Mesenchymal stem cell (in vitro differentiated cells and primary cell): ENCODE results near the gene GSTA1.
"Not testable (repeated sequence)": the region's sequence is repeated elsewhere in the genome, so short reads cannot be mapped to it uniquely, and the experiment has no call there.

Experiments used
- DNase-seq: peaks from one replicate; pipeline ENCODE4 v3.0.0-alpha.2; 2013
- H2AFZ ChIP-seq: one replicate; pipeline ENCODE4 v1.6.1; 2013; ENCODE audit warnings: low read depth, mild to moderate bottlenecking, control low read depth, inconsistent platforms, low read length, moderate library complexity
- H2AK5ac ChIP-seq: 2 replicates; pipeline ENCODE4 v1.6.1; 2013; ENCODE audit warnings: low read length, moderate library complexity, mild to moderate bottlenecking, inconsistent platforms; ENCODE audit not compliant: severe bottlenecking
- H2BK120ac ChIP-seq: one replicate; pipeline ENCODE4 v1.6.1; 2013; ENCODE audit warnings: low read depth, mild to moderate bottlenecking, inconsistent platforms, low read length, moderate library complexity
- H2BK12ac ChIP-seq, 2 experiments: one replicate each; pipeline ENCODE4 v1.6.1; 2013; ENCODE audit warnings: inconsistent platforms in 2 of 2, low read length in 2 of 2, mild to moderate bottlenecking in 2 of 2, moderate library complexity in 2 of 2, control low read depth in 1 of 2
- H2BK15ac ChIP-seq: one replicate; pipeline ENCODE4 v1.6.1; 2013; ENCODE audit warnings: mild to moderate bottlenecking, low read depth, inconsistent platforms; ENCODE audit not compliant: poor library complexity, severe bottlenecking
- H2BK5ac ChIP-seq: 2 replicates; pipeline ENCODE4 v1.6.1; 2013; ENCODE audit warnings: low read depth, mild to moderate bottlenecking, low read length, control low read depth, inconsistent platforms; ENCODE audit not compliant: poor library complexity, severe bottlenecking
- H3K14ac ChIP-seq, 2 experiments: one replicate each; pipeline ENCODE4 v1.6.1; 2013; ENCODE audit warnings: inconsistent platforms in 2 of 2, low read length in 2 of 2, control low read depth in 1 of 2, mild to moderate bottlenecking in 1 of 2, moderate library complexity in 1 of 2
- H3K18ac ChIP-seq, 2 experiments: one replicate each; pipeline ENCODE4 v1.6.1; 2013; ENCODE audit warnings: inconsistent platforms in 2 of 2, low read length in 2 of 2, control low read depth in 1 of 2, low read depth in 1 of 2, mild to moderate bottlenecking in 1 of 2
- H3K23ac ChIP-seq, 2 experiments: one replicate each; pipeline ENCODE4 v1.6.1; 2013; ENCODE audit warnings: inconsistent platforms in 2 of 2, low read length in 2 of 2, mild to moderate bottlenecking in 2 of 2, moderate library complexity in 2 of 2, control low read depth in 1 of 2
- H3K27ac ChIP-seq: 2 replicates; pipeline ENCODE4 v1.5.1; 2013; ENCODE audit warnings: mild to moderate bottlenecking, moderate library complexity, low read length, control low read depth, inconsistent platforms; ENCODE audit not compliant: poor library complexity, severe bottlenecking
- H3K27me3 ChIP-seq, 2 experiments: 2 replicates each; pipeline versions ENCODE4 v1.6.1 to v1.7.0; 2013; ENCODE audit warnings: low read length in 2 of 2, mild to moderate bottlenecking in 2 of 2, moderate library complexity in 2 of 2, control low read depth in 1 of 2, inconsistent platforms in 1 of 2; ENCODE audit not compliant: control insufficient read depth in 1 of 2, insufficient read depth in 1 of 2
- H3K36me3 ChIP-seq, 2 experiments: 2 replicates each; pipeline versions ENCODE4 v1.6.1 to v1.7.0; 2013; ENCODE audit warnings: low read length in 2 of 2, control low read depth in 1 of 2, inconsistent platforms in 1 of 2, low read depth in 1 of 2, mild to moderate bottlenecking in 1 of 2; ENCODE audit not compliant: insufficient read depth in 2 of 2, control insufficient read depth in 1 of 2
- H3K4ac ChIP-seq, 2 experiments: one replicate each; pipeline ENCODE4 v1.6.1; 2013; ENCODE audit warnings: inconsistent platforms in 2 of 2, low read length in 2 of 2, mild to moderate bottlenecking in 2 of 2, moderate library complexity in 2 of 2, control low read depth in 1 of 2, low read depth in 1 of 2
- H3K4me1 ChIP-seq: 2 replicates; pipeline ENCODE4 v1.6.1; 2013; ENCODE audit warnings: low read depth, low read length, control low read depth; ENCODE audit not compliant: control insufficient read depth, insufficient read depth
- H3K4me2 ChIP-seq: 2 replicates; pipeline ENCODE4 v1.6.1; 2013; ENCODE audit warnings: low read length, mild to moderate bottlenecking, inconsistent platforms; ENCODE audit not compliant: poor library complexity, severe bottlenecking
- H3K4me3 ChIP-seq, 2 experiments: 2 replicates each; pipeline versions ENCODE4 v1.5.1 to v1.7.0; 2013; ENCODE audit warnings: low read length in 2 of 2, mild to moderate bottlenecking in 2 of 2, control low read depth in 1 of 2, low read depth in 1 of 2; ENCODE audit not compliant: insufficient read depth in 1 of 2
- H3K79me1 ChIP-seq: replicated peaks from 2 replicates; pipeline ENCODE4 v1.6.1; 2013; ENCODE audit warnings: mild to moderate bottlenecking, control low read depth, low read length, inconsistent platforms; ENCODE audit not compliant: poor library complexity, severe bottlenecking
- H3K9ac ChIP-seq: 2 replicates; pipeline ENCODE4 v1.7.0; 2013; ENCODE audit warnings: mild to moderate bottlenecking, low read length, moderate library complexity
- H3K9me3 ChIP-seq: 2 replicates; pipeline ENCODE4 v1.7.0; 2013; ENCODE audit warnings: mild to moderate bottlenecking, low read length; ENCODE audit not compliant: control insufficient read depth
- H4K8ac ChIP-seq: one replicate; pipeline ENCODE4 v1.6.1; 2013; ENCODE audit warnings: inconsistent platforms, mild to moderate bottlenecking, low read length, moderate library complexity
- H4K91ac ChIP-seq: one replicate; pipeline ENCODE4 v1.6.1; 2013; ENCODE audit warnings: mild to moderate bottlenecking, low read length, inconsistent platforms
- WGBS: methylation state at CpG from one replicate; pipeline ENCODE4 v1.1.7; 2013; ENCODE audit warnings: mixed read lengths; 5-methylcytosine and 5-hydroxymethylcytosine counted together

The GSTA1 gene

DNA sequence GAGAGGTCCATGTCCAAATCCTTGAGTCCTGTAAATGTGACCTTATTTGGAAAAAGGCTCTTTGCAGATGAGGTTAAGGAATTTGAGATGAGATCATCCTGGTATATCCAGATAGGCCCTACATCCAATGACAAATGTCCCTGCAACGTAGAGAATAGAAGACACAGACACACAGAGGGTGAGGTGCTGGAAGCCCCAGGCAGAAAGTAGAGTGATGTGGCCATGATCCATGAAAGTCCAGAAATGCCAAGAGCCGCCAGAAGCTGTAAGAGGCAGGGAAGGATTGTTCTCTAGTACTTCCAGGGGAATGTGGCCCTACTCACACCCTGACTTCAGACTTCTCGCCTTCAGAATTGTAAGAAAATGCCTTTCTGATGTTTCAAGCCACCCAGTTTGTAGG, 56.3 kb downstream of the GSTA1 start:
- H3K4me2 ChIP-seq, H3K14ac ChIP-seq, H2BK15ac ChIP-seq, H3K79me1 ChIP-seq, H2BK120ac ChIP-seq, H4K91ac ChIP-seq, H3K27me3 ChIP-seq, H3K4ac ChIP-seq, H2BK12ac ChIP-seq, H3K9ac ChIP-seq, H3K4me1 ChIP-seq, H3K36me3 ChIP-seq, H2AK5ac ChIP-seq, H3K18ac ChIP-seq, H3K9me3 ChIP-seq, H2BK5ac ChIP-seq, H3K4me3 ChIP-seq, H3K27ac ChIP-seq, H4K8ac ChIP-seq, H3K23ac ChIP-seq, H2AFZ ChIP-seq: not testable (repeated sequence)
- DNase-seq = peak; percentile 19
- 27% methylated on average over 3 of the region's 3 CpGs for WGBS

DNA sequence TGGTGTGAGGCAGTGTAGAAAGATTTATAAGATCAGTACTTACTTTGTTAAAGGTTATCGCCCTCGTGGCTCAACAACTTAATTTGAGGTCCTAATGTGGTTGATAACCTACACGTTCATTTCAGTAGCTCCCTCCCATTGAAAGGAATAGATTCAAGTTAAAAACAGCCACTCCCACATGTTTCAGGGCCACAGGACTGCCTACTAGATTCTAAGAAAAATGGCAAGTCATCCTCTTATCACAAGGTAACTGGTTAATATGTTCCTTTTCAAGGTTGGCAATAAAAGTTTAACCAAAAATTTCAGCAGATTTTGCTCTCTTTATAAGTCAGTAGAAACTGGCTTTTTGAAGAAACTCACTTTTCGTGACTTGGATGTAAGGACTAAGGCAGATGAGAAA, 57.4 kb downstream of the GSTA1 start:
- H3K4me1 ChIP-seq = no peaks in the 10 kb centered on the region
- H3K4ac ChIP-seq = no peak overlapping the region
- H3K9me3 ChIP-seq = no peaks in the 10 kb centered on the region
- H3K27me3 ChIP-seq = peaks cover 0 to 6% of the 10 kb centered on the region in 2 experiments
- no peak overlapping the region for H2AFZ ChIP-seq
- no peak overlapping the region for H4K8ac ChIP-seq
- no peak for DNase-seq
- H3K36me3 ChIP-seq = no peaks in the 10 kb centered on the region
- no peak overlapping the region for H2BK15ac ChIP-seq
- WGBS = 95% methylated on average over 4 of the region's 4 CpGs
- H3K27ac ChIP-seq = no peak overlapping the region
- H2BK120ac ChIP-seq = no peak overlapping the region
- no peak overlapping the region for H2BK5ac ChIP-seq
- no peak overlapping the region for H3K4me3 ChIP-seq
- no peak overlapping the region for H4K91ac ChIP-seq
- no peak overlapping the region for H3K4me2 ChIP-seq
- H2BK12ac ChIP-seq = no peak overlapping the region
- no peaks in the 10 kb centered on the region for H3K79me1 ChIP-seq
- no peak overlapping the region for H2AK5ac ChIP-seq
- no peak overlapping the region for H3K14ac ChIP-seq
- no peak overlapping the region for H3K18ac ChIP-seq
- H3K9ac ChIP-seq = no peak overlapping the region
- H3K23ac ChIP-seq = no peak overlapping the region

DNA sequence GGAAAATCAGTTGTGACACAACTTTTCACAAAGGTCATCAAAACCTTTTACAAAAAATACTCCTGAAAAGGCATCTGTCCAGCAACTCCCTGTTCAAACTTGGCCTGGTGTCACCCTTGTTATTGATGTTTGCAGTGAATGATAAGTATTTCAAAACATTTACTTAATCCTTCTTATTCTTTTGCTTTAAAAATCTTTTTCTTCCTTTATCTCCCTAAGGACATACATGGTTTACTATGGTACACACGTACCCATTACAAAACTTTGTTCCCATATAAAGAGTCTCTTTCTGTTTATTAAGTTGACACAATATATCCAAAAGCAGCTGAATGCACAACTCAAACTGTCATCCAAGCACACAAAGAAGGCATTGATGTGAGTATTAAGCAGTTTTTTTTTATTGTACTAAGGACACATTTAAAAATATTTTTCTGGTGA, 57.8 kb downstream of the GSTA1 start:
- Histone ChIP-seq H3K9ac (no peak overlapping the region), H3K27me3 (peaks cover 0 to 6% of the 10 kb centered on the region in 2 experiments)

DNA sequence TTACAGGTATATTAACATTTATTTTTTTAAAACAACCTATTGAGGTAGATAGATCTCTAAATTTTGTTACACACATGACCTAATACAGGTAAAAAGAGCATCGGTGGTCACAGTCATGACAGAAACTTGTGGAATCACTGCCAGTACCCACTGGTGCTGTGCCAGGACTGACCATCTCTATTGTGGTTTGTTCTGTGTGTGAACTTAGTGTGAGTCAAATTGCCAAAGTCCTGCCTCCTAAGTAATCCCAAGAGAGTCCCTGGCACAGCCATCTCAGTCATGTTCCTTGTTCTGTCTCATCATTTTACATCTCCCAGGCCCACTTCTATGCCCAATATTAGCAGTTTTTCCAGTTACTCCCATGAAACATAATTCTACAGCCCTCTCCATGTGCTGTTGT, 61.7 kb downstream of the GSTA1 start:
- no peak overlapping the region for H3K9ac ChIP-seq
- H3K18ac ChIP-seq = no peak overlapping the region
- DNase-seq = no peak
- peaks cover 3 to 8% of the 10 kb centered on the region in 2 experiments for H3K27me3 ChIP-seq
- no peak overlapping the region for H3K14ac ChIP-seq
- no peak overlapping the region for H3K4me2 ChIP-seq
- no peak overlapping the region for H4K8ac ChIP-seq
- H2BK12ac ChIP-seq = no peak overlapping the region
- H3K23ac ChIP-seq = no peak overlapping the region
- no peak overlapping the region for H2AFZ ChIP-seq
- peaks cover 11% of the 10 kb centered on the region for H3K9me3 ChIP-seq
- WGBS = 90% methylated on average over 1 of the region's 1 CpG
- no peak overlapping the region for H2BK5ac ChIP-seq
- H3K4me1 ChIP-seq = no peaks in the 10 kb centered on the region
- no peak overlapping the region for H2BK120ac ChIP-seq
- no peak overlapping the region for H2BK15ac ChIP-seq
- H3K4me3 ChIP-seq = no peak overlapping the region
- H3K36me3 ChIP-seq = no peaks in the 10 kb centered on the region
- H3K4ac ChIP-seq = no peak overlapping the region
- no peak overlapping the region for H3K27ac ChIP-seq
- no peak overlapping the region for H2AK5ac ChIP-seq
- H3K79me1 ChIP-seq = no peaks in the 10 kb centered on the region
- no peak overlapping the region for H4K91ac ChIP-seq

More for the DNA sequence above, 57.8 kb downstream of the GSTA1 start:
- H4K8ac ChIP-seq = no peak overlapping the region
- no peak overlapping the region for H2AK5ac ChIP-seq
- DNase-seq = no peak
- H3K9me3 ChIP-seq = no peaks in the 10 kb centered on the region
- H2BK12ac ChIP-seq = no peak overlapping the region
- H3K36me3 ChIP-seq = no peaks in the 10 kb centered on the region
- no peak overlapping the region for H3K4me3 ChIP-seq
- 100% methylated on average over 1 of the region's 1 CpG for WGBS
- no peak overlapping the region for H2BK5ac ChIP-seq
- H3K14ac ChIP-seq = no peak overlapping the region
- no peak overlapping the region for H3K23ac ChIP-seq
- H2AFZ ChIP-seq = no peak overlapping the region
- H3K27ac ChIP-seq = no peak overlapping the region
- H2BK15ac ChIP-seq = no peak overlapping the region
- no peaks in the 10 kb centered on the region for H3K4me1 ChIP-seq
- H3K4ac ChIP-seq = no peak overlapping the region
- no peak overlapping the region for H3K18ac ChIP-seq
- H4K91ac ChIP-seq = no peak overlapping the region
- no peak overlapping the region for H2BK120ac ChIP-seq
- H3K79me1 ChIP-seq = no peaks in the 10 kb centered on the region
- H3K4me2 ChIP-seq = no peak overlapping the region
